ENCODE results near the gene GPS1. TPM values are rescaled to one million over a fixed set of nuclear protein-coding genes. Genes with fewer than 3 reads are reported as not detected.

Gene GPS1
- total and polyA plus RNA-seq, 9 of the 15 experiments (the other 6 are each of a cell fraction or from before 2014, with no cell fraction given): 3.1 to 167 (median 69.9) TPM

- TF ChIP-seq ZNF766 (CRISPR knock-in tag; conservative IDR thresholded peaks at IDR 0.05): no peak; the same call in 1 of the 2 replicates
- TF ChIP-seq SMAD2 (IDR thresholded peaks at IDR 0.05; ENCODE audit: low read depth, low read length): no peak
- TF ChIP-seq ZBTB40 (IDR thresholded peaks at IDR 0.05): peak; percentile 38; the same call in 1 of the 2 replicates
- no peak for TF ChIP-seq ZBTB40 (CRISPR knock-in tag; IDR thresholded peaks at IDR 0.05)
- TF ChIP-seq SFPQ (IDR thresholded peaks at IDR 0.05; ENCODE audit: low read depth, low read length): no peak
- no peak for TF ChIP-seq ADNP (tag; IDR thresholded peaks at IDR 0.05)
- no peak for TF ChIP-seq DACH1 (IDR thresholded peaks at IDR 0.05; ENCODE audit: partially characterized antibody)
- peak; percentile 84 for TF ChIP-seq ATF7 (IDR thresholded peaks at IDR 0.05)
- TF ChIP-seq SRSF1 (IDR thresholded peaks at IDR 0.05; ENCODE audit: low read depth, low read length): 0 out of 2 replicates have a peak, but pooled peaks have one; percentile 67
- peak; percentile 62 for TF ChIP-seq MEIS2 (IDR thresholded peaks at IDR 0.05; ENCODE audit: partially characterized antibody)
- TF ChIP-seq ELK3 (CRISPR knock-in tag; IDR thresholded peaks at IDR 0.05): no peak
- no peak for TF ChIP-seq KDM1A (IDR thresholded peaks at IDR 0.05)
- peak; percentile 70; the same call in 1 of the 2 replicates for TF ChIP-seq MBD2 (IDR thresholded peaks at IDR 0.05; ENCODE audit: borderline replicate concordance, low read depth)
- TF ChIP-seq DDX20 (tag; IDR thresholded peaks at IDR 0.05; ENCODE audit: low read depth): no peak
- no peak for TF ChIP-seq ZNF76 (CRISPR knock-in tag; IDR thresholded peaks at IDR 0.05; ENCODE audit: borderline replicate concordance)
- TF ChIP-seq DNMT1 (IDR thresholded peaks at IDR 0.05): no peak
Measured at GRCh38 chr17:82037092-82037888, 14.4 kb upstream of the GPS1 start, which contains the start of gene DCXR (continued).

Measured in K562 (cell line).